HT1080 (cell line): ENCODE results near the gene EPHB1. TPM values are rescaled to one million over a fixed set of nuclear protein-coding genes. Genes with fewer than 3 reads are reported as not detected.
"Not testable (repeated sequence)": the region's sequence is repeated elsewhere in the genome, so short reads cannot be mapped to it uniquely, and the experiment has no call there.

ENCODE experiments used
- DNase-seq: peaks from one replicate; pipeline ENCODE4 v3.0.0-alpha.2; 2015; ENCODE audit warnings: low read depth
- total RNA-seq: library from RNA; depleted of rRNA; stranded (reverse); fragments of >200 nt; shearing (Covaris generic); gene quantifications from 2 replicates; pipeline ENCODE4 v1.2.3, GENCODE V29; 2014

Gene EPHB1
- total RNA-seq, 1 experiment from 2014 or later, result 4.4 TPM

DNA sequence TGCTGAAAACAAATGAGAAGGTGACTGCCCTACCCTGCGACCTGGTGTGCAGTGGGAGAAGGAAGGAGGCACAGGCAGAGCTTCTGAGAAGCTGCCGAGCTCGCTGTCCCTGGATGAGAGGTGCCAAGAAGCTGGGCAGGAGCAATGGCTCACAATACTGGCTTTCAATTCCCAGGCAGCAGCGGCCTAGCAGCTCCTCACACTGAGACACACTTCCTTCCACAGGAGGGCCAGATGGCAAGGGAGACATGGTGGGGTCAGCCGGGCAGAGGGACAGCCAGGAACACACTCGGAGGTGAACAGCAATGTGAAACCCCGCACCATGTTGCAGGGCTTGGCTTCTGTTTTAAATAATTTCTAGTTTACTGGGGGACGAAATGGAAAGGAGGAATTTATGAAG is 314.6 kb downstream of the EPHB1 start:
- no peak for DNase-seq

DNA sequence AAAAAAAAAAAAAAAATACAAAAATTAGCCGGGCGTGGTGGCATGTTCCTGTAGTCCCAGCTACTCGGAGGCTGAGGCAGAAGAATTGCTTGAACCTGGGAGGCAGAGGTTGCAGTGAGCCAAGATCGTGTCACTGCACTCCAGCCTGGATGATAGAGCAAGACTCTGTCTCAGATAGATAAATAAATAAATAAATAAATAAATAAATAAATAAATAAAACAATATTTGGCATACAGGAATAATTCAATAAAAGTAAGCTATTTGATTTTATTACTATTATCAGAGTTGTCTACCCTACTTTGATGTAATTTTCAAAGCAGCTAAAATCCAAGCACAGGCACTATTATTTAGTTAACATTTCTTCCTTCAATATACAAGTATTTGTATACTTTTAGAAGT is 319.5 kb downstream of the EPHB1 start:
- DNase-seq, result not testable (repeated sequence)

DNA sequence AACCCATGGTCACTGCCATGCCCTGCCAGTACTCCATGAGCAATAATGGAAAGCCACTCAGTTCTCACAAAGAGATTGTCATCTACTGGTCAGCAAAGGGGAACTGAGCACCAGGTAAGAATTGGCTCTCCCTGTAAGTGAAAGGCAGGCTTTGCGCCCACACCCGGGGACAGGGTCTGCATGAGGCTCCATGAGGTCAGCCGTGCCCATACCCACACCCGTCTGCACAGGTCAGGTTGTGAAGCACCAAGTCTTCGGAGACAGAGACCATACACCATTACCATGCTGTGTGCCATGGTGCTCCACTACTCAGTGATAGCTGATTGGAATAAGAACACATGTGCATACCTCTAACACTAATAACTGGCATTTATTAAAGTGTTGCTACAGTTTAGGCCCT is 322.9 kb downstream of the EPHB1 start:
- DNase-seq, result no peak

DNA sequence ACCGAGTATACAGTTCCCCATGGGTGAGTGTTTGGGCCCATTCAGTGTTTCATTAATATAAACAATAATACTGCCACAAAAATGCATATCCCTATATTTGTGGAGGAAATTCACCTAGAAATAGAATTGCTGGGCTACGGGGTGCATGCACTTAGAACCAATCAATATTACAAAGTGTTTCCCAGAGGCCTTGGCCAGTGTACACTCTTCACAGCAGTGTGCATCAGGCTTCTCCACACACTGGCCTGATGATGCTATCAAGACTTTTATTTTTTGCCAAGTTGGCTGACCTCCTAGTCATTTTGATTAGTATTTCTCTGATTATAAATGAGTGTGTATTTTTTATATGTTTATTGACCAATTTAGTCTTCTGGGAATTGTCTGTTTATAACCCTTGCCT is 323.7 kb downstream of the EPHB1 start:
- DNase-seq, result no peak

DNA sequence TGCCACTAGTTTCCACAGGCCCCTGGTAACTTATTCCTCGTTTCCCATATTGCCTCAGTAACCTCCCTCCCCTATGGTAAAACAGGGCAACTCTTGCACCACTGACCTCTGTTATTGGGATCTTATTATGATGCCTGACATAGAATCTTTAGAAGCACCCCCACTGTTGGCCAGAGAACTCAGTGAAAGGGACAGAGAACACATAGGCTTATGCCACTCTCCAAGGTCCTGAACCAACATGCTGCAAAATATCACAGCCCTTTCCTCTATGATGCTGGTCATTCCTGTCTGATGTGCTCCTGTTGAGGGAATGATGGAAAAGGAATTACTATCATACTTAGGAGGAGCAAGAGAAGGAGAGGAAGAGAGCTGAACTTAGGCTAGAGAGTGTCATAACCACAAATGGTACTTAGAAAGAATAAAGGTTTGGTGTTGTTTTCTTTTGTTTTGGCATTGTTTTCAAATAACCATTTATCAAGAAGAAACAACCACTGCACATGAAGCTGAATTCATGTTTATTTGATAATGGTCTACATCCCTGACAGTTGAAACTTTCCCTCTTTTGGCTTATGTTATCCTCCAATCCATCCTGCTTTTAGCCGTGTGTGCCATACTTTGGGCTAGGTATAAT is 330.2 kb downstream of the EPHB1 start:
- DNase-seq, result peak; percentile 39

DNA sequence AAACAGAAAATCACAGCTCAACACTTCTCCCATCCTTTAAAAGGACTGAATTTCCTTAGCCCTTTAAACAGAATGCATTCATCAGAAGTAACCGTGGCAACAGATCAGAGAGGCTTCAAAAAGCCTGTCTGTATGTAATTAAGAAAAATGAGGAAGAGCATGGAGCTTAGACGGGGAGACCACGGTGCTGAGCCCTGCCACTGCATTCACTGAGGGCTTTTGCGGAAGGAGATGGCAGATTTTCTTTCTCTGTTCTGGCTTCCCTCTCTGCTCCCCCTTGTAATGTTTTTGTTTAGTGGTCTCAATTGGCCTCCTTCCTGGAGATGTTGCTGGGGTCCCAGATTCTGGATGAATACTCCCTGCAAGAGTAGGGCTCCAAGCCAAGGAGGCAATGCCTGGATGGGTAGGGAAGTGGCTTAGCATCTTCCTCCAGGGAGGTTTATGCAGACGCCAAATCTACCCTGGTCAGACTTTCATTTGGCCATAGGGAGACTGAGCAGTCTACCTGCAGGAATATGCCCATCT is 332.9 kb downstream of the EPHB1 start:
- DNase-seq, result no peak

DNA sequence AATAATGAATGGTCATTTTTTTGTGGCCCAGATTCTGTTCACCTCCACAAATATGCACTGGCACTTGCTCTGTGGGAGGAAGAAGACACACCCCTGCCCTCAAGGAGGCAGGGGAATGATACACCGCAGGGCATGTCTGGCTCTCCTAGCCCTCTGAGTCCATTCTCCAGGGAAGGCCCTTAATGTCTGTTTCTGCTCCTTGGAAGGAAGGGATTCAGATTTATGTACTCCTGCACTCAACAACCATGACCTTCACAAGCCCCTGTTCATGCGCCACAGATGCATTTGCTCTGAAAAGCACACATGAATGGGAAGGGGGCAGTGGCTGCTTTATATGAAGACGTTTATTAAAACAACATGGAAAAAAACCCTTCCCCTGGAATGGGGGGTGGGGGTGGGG is 333.8 kb downstream of the EPHB1 start:
- no peak for DNase-seq

DNA sequence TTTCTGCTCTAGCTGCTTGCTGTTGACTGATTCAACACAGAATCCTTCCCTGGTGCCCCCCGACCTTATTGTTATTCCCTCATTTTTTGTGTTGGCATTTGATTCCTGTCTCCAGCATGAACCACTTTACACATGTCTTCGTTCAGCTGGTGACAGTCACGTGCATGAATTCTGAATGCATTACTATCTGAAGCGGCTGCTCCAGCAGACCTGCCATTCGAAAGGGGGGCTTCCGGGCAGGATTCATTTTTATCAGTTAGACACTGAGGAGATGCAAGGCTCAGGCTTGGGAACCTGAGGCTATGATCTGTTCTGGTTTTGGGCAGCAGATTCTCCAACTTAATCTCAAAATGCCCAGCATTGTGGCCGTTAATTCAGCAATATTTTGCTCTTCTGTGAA is 336.2 kb downstream of the EPHB1 start:
- DNase-seq, result no peak

DNA sequence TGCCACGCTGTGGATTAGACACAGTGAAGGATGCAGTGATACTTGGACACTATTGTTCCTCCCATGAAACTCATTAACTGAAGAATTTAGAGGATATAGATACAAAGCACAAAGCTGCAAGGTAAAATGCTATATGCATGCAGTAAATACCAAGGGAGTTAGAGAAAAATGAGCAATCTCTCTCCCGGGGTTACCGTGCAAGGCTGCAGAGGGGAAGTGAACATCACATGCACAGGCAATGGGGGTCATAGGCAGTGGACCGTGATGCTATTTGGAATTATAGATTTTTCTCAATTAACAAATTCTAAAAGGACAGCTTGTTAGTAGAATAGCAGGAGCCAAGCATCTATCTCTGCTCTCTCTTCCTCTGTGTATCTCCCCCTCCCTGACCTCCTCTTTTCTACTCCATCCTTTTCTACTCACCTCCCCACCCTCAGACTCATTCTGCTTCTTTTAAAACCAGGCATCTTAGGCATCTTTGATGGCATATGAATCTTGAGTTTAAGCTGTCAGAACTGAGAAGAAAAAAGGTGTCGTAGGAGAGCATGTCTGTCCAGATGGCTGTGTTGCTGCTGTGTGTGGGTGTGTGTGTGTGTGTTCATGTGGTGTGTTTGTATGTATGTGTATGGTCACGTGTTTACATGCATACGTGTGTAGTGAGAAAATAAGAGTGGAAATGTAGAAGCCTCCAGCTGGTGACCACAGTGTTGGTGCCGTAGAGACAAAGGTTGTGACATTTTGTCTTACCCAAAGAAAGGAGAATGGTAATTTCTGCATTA is 339.0 kb downstream of the EPHB1 start:
- DNase-seq, result no peak

DNA sequence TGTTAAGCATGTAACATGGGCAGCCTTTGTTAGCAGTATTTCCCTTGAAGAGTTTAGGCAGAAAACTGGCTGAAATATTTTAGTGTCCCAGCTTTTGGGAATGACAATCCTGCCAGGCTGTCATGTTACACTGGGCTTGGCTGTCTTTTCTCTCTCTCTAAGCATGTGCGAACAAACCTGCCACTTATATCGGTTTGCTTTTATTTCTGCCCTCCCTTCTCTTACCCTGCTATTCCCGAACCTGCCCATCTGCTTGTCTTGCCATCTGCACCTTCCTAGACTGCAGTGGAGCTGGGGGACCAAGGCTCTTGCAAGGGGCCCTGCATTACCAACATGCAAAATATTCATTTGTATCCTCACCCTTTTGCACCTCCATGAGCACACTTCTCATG is 339.6 kb downstream of the EPHB1 start:
- DNase-seq, result no peak

DNA sequence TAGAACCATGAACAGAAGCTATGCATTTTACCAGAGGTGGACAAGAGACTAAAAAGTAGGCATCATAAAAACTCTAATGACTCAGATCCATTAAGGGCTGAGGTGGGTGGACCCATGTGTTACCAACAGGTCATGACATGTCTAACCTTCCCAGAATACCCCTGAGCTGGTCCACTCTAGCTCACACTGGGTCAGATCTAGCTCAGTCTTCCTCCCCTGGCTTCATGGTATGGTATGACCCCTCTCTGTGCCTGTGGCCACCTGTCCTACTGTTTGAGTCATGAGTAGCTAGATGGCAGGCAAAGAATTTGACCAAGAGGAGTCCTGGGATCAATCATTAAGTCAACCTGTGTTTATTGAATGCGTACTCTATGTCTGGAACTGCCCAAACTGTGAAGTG is 340.4 kb downstream of the EPHB1 start:
- no peak for DNase-seq

DNA sequence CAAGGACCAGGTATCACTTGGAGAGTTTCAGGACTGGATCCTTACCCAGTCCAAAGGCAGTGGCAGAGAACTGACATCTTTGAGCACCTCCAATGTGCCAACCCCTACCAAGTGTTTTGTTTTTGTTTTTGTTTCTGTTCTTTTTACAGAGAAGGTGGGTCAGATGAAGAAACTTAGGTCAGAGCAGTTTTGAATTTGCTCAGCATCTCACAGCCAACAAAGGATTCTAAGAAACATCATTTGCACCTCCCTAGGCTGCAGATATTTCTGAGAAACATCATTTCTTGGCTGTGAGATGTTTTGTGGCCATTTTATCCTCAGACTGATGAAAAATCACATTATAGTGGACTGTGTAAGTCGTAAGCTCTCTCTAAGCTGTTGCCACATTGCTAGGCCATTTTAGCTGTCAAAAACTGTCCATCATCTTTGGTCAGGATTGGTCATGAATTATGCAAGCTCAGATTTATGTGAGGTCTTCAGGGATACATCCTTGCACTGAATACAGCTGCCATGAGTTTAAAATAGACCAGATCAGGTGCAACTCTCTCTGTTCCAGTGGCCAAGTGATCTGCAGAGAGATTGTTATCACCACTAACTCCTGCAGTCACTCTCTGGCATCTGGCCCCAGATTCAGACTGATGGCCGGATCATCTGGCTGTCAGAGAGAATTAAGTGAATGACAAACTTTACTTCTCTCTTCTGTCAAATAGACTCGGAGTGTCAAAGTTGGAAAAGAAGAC is 341.5 kb downstream of the EPHB1 start:
- DNase-seq, result no peak

DNA sequence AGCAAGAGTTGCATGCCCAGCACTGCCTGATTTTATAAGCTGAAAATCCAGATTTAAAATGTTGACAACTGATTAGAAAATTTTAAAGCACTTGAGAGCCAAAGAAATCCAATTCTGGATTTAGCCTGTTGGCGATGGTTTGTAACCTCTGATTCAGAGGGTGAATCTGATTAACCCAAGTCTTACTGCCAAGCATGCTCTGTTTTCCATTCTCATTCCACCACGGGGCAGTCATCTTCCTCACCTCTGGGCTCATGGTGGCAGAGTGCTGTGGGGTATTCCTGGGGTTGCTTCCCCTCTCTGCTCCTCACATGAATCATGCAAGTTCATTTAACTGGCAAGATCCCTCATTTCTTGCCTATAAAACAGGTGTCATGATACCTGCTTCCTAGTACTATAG is 342.2 kb downstream of the EPHB1 start:
- DNase-seq, result no peak

DNA sequence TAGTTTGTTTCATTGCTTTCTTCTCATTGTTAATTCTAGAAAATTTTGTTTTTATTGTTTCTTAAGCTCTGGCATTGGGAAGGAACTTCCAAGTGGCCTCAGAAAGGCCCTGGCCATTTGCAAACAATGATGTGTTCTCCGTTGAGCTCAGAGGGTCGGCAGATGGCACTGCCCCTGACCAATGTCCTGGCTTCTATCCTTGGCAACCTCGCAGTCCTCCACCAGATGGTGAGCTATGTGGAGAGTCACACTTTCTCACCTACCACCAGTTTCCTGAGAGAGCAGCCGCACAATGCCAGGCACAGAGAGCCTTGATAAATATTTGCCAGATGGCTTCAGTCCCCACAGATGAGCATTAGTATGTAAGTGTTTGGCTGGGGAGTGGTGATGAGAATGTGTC is 343.7 kb downstream of the EPHB1 start:
- DNase-seq, result no peak

DNA sequence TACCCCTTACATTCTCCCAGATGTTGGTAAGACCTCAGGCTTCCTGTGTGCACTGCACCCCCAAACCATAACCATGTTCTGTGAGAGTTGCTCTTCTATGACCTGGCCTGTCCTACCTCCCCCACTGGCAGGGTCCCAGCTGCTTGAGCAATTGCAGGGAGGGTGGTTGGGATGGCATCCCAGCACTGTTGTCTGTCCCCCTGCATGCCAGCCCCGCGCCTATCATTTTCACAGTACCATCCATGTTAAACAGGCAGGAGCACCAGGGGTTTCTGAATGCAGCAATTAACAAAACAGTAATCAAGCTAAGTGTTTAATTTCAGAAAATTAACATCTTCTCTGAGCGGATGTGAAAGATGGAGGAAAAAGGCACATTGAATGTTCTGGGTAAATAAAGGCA is 345.5 kb downstream of the EPHB1 start:
- DNase-seq, result no peak

DNA sequence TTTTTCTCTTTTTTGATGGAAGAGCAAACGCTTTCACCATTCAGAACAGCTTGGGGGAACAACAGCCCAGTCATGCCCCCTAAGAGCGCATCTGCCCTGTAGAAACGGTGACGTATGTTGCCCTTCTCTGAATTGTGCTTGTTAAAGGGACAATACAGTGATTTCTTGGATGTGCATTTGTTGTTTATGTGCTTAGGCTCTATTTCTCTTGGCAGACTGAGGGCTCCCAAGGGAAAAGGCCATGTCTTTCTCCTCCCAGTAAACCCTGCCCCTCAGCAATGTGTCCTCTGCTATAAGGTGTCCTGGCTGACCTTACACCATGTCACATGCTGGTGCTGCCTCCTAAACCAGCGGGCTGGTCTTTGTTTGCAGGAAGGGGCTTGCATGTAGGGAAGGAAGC is 346.1 kb downstream of the EPHB1 start:
- DNase-seq, result no peak

DNA sequence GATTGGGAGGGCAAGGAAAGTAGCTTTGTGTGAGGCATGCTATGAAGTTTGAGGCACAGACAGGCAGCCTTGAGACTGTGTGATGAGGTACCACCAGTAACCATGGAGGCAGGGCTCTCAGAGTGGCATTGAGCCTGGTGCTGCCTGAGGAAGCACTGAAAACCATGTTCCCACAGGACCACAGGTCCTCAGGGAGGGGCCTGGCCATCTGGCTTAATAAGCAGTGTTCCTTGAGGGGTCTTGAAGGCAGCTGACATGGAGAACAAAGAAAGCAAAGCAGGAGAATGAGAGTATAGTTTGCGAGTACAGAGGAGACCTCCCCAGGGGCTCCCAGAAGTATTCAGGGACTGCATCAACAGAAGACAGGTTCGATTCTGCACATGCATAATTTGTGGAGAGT is 346.6 kb downstream of the EPHB1 start:
- no peak for DNase-seq

DNA sequence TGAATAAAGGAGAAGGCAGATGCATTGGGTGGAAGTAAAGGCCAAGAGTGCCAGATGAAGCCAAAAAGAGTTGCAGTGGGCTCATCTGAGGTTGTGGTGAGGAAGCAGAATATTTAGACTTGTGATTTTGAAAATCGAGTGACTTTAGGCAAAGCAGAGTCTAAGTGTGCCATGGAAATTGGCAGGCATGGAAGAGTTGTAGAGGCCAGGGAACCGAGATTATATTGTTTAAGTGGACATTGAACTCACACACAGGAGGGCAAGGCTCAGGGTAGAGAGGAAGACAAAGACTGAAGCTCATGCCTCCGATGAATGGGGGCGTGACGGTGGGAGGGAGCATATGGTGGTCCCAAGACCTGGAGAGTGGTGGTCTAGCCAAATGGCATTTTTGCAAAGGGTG is 347.5 kb downstream of the EPHB1 start:
- DNase-seq, result no peak

DNA sequence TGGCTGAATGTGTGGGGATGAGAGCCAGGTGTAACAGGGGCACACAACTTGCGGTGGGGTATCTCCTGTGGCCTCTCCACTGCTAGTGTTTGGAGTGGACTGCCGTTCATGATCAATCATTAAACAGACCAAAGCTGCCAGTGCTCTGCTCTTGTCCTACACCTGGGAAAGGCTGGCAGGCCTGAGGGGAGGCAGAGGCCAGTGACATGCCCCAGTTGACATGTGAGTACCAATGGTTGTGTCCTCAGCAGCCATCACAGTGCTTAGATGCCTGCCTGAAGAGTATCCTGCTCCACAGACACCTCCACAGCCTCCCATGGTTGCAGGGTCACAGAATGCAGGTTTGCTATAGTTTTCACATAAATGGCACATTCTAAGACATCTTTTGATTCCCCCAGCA is 348.4 kb downstream of the EPHB1 start:
- DNase-seq, result no peak

DNA sequence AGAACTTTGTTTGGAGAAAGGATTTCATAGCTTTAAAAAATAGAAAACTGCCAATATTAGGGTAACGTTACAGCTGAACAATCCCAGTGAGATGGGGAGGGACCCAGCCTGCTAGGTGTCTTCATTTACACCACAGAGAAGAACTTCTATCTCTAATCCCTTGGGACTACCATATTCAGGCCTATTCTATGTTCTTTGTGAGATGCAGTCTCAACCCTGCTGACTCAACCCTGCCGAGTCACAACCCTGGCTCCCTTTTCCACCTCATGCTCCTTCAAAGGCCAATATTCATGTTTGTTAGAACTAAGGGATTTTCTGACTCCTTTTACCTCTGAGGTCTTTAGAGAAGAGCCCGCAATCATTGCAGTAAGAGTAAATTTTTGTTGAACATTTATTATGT is 350.5 kb downstream of the EPHB1 start:
- peak; percentile 18 for DNase-seq

DNA sequence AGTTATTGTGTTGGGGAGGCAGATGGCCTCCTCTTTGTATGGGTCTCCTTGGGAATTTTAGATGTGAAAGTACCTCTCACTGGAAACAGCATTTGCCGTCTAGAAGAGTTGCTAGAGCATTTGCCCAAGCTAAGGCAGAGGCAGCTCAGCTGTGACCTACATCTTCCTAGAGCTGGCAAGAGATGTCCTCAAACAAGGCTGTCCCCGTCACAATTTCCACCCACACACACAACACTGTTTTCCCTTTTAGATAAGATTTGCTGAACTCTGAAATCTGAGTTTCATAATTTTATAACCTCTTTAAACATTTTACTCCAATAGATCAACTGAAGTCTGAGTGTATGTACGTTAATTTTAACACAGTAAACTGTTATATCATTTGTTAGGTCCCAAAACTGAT is 352.6 kb downstream of the EPHB1 start:
- no peak for DNase-seq

DNA sequence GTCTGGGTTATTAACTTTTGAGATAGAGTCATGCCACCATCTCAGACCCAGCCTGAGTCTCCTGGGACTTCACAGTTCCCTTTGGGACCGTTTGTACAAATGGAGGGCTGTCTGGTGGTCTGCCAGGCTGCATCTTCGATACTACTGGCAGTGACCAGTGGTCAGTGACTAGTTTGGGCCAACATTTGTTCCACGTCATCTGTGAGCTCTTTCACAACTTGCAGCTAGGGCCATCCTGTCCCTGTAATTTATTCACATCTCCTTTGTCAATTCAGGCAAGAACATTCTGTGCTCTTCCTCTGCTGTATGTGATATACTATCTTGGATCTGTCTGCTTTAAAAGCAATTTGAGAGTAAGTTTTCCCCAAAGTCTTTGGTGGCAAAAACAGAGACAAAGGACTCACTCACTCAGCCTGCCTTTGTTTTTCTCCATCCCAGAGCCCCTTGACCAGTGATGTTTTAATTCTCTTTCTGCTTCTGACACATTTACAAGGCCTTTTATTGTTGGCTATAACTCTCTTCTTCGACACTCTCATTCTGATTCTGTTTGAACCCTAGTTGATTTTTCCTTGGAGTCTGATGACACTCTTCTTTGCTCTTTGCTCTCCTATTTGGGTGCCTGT is 353.4 kb downstream of the EPHB1 start:
- DNase-seq, result no peak
